ENCODE results near the gene TGM2. TPM values are rescaled to one million over a fixed set of nuclear protein-coding genes. Genes with fewer than 3 reads are reported as not detected.

The TGM2 gene
- total and polyA plus RNA-seq, 2 donors (not counting 1 experiment from before 2014, with no cell fraction given): 2.4 to 60.8 TPM

DNA sequence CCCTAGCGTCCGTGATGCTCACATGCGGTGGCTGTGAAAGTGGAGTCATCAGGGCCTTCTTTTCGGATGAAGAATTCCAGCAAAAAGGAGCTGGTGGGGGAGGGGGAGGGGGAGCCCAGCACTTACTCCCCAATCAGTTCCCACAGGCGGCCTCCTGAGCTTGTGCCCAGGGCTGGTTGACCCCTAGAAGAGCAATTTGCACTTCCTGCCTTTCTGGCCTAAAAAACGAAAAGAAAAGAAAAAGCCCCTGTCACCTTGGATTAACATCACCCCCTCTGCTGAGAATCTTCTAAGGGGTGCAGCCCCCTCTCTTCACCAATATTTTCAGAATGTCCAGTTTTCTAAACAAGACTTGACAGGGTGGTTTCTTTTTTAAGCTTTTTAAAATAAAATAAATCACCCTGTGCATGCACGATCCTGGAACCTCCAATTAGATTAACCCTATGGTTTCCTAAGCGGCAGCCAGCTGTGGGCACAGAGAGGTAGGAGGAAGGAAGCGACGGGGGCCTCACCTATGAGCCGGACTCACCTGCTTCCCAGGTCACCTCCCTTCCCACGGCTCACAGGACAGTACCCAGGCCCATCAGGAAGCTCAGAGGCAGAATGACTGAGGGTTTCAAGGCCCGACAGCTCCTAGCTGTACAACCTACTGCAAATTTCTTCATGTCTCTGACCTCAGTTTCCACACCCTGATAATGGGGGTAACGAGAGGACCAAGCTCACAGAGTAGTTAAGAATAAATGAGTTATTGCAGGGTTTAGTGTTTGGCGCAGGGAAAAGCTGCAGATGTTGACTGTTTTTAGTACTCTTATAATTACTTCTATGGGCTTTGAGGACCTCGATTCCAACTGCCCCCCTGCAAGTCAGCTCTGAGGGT lies 10.5 kb upstream of the TGM2 start:
- POLR2A ChIA-PET: interaction anchor here (0.6 to 0.7 kb wide), 2 partner anchors 81 to 843 kb away, joined by 3 read pairs; no protein-coding TSS in a partner anchor
- WGBS (ENCODE audit: insufficient coverage): 63% methylated on average over 5 of the region's 16 CpGs

More for the DNA sequence above, 10.5 kb upstream of the TGM2 start:
- intact Hi-C loops (cut with micrococcal nuclease): no loop called here
- Histone ChIP-seq H3K4me3 (ENCODE audit: control extremely low read depth in 1 of 5, extremely low read depth in 1 of 5, insufficient read depth in 1 of 5, low read depth in 2 of 5, low read length in 4 of 5) (no peak overlapping the region), H3K4me2 (replicated peaks; ENCODE audit: low read depth, low read length, poor library complexity, severe bottlenecking) (no peak overlapping the region), H3K27ac (ENCODE audit: low read length in 2 of 2) (no peak overlapping the region), H3K9me3 (ENCODE audit: control extremely low read depth in 1 of 3, control insufficient read depth in 2 of 3, insufficient read depth in 1 of 3, low read length in 2 of 3) (no peaks in the 10 kb centered on the region), H3K36me3 (replicated peaks in 1 of 2; ENCODE audit: control extremely low read depth in 1 of 2, control insufficient read depth in 1 of 2, extremely low read depth in 1 of 2, insufficient read depth in 2 of 2, low read length in 1 of 2) (no peaks in the 10 kb centered on the region), H3K79me2 (ENCODE audit: control insufficient read depth, insufficient read depth, low read length) (no peaks in the 10 kb centered on the region), H4K20me1 (ENCODE audit: control insufficient read depth, insufficient read depth, low read length, poor library complexity, severe bottlenecking) (no peaks in the 10 kb centered on the region), H3K4me1 (ENCODE audit: control insufficient read depth in 2 of 2, insufficient read depth in 2 of 2, low read length in 2 of 2) (no peaks in the 10 kb centered on the region), H3K9ac (ENCODE audit: low read length) (no peak overlapping the region), H2AFZ (ENCODE audit: insufficient read depth, low read depth, low read length, poor library complexity, severe bottlenecking) (no peak overlapping the region), H3K27me3 (replicated peaks in 1 of 4; ENCODE audit: control extremely low read depth in 1 of 4, control insufficient read depth in 3 of 4, insufficient read depth in 4 of 4, low read length in 3 of 4) (peaks cover 0 to 8% (median 0%) of the 10 kb centered on the region in 4 experiments)
- Mint-ChIP-seq H3K4me3 (no peak overlapping the region), H3K9me3 (ENCODE audit: insufficient read depth) (no peaks in the 10 kb centered on the region), H3K4me1 (no peaks in the 10 kb centered on the region), H3K27me3 (peaks cover 19% of the 10 kb centered on the region), H3K27ac (no peak overlapping the region)
- DNase-seq (no peak), ATAC-seq (ENCODE audit: low read depth) (no peak)
- TF ChIP-seq, protein P1, sequence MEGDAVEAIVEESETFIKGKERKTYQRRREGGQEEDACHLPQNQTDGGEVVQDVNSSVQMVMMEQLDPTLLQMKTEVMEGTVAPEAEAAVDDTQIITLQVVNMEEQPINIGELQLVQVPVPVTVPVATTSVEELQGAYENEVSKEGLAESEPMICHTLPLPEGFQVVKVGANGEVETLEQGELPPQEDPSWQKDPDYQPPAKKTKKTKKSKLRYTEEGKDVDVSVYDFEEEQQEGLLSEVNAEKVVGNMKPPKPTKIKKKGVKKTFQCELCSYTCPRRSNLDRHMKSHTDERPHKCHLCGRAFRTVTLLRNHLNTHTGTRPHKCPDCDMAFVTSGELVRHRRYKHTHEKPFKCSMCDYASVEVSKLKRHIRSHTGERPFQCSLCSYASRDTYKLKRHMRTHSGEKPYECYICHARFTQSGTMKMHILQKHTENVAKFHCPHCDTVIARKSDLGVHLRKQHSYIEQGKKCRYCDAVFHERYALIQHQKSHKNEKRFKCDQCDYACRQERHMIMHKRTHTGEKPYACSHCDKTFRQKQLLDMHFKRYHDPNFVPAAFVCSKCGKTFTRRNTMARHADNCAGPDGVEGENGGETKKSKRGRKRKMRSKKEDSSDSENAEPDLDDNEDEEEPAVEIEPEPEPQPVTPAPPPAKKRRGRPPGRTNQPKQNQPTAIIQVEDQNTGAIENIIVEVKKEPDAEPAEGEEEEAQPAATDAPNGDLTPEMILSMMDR (IDR thresholded peaks at IDR 0.05): no peak
- no peak for TF ChIP-seq EZH2 (IDR thresholded peaks at IDR 0.05; ENCODE audit: borderline replicate concordance, insufficient read depth, low read depth, low read length, poor library complexity, severe bottlenecking)
- CTCF ChIA-PET: interaction anchor here (0.7 to 1.8 kb wide), 6 partner anchors 44 to 118 kb away, joined by 3 to 8 read pairs (median 4); no protein-coding TSS in a partner anchor
